Omental fat pad (tissue), 4 donors: ENCODE measurements around the gene TCF4. TPM values are rescaled to one million over a fixed set of nuclear protein-coding genes. Genes with fewer than 3 reads are reported as not detected.

ENCODE experiments used
- ATAC-seq: fragments of 150-250 bp; one replicate; pipeline ENCODE4 v1.9.1; 2016; ENCODE audit warnings: mild to moderate bottlenecking, moderate library complexity; ENCODE audit not compliant: low FRiP score
- DNase-seq: peaks from one replicate; pipeline ENCODE4 v3.0.0-alpha.2; 2019; ENCODE audit warnings: low spot score
- total RNA-seq, 4 donors: library from RNA; depleted of rRNA; stranded (reverse); fragments of >200 nt; gene quantifications; one replicate each; pipeline ENCODE4 v1.1.0, GENCODE V29; 2016
- TF ChIP-seq, protein P1 (sequence below), 3 donors: fragments of 450-650 bp; IDR thresholded peaks; one replicate each; pipeline ENCODE4 v1.5.1; 2016 to 2017; ENCODE audit warnings: antibody characterized with exemption in 3 of 3, mild to moderate bottlenecking in 3 of 3, moderate library complexity in 2 of 3

Gene TCF4
- total RNA-seq, 4 donors from 2014 or later, result 113 to 381 (median 141) TPM

- DNase-seq, result no peak
- ATAC-seq, result no peak
- TF ChIP-seq, protein P1, sequence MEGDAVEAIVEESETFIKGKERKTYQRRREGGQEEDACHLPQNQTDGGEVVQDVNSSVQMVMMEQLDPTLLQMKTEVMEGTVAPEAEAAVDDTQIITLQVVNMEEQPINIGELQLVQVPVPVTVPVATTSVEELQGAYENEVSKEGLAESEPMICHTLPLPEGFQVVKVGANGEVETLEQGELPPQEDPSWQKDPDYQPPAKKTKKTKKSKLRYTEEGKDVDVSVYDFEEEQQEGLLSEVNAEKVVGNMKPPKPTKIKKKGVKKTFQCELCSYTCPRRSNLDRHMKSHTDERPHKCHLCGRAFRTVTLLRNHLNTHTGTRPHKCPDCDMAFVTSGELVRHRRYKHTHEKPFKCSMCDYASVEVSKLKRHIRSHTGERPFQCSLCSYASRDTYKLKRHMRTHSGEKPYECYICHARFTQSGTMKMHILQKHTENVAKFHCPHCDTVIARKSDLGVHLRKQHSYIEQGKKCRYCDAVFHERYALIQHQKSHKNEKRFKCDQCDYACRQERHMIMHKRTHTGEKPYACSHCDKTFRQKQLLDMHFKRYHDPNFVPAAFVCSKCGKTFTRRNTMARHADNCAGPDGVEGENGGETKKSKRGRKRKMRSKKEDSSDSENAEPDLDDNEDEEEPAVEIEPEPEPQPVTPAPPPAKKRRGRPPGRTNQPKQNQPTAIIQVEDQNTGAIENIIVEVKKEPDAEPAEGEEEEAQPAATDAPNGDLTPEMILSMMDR (IDR thresholded peaks at IDR 0.05), result no peak
These were observed 147.0 kb downstream of the TCF4 start for GRCh38 chr18:55440988-55441387.

DNA sequence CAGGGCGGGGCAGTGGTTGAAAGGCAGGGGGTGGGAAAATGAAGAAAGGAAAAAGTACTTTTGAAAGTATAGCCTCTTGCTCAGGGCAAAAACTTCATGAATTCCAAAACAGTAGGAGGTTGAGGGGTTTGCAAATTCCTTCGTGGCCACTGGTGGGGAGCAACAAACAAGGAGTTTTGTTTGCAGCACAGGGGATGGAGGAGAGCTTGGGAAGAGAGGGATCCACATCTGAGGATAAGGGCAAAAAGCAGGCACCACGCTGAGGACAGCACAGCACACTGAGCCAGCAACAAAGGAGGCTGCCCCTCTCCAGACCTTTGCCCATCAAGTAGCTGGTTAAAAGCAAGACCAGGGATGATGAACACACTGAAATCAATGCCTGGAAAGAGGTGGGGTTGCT is 148.9 kb downstream of the TCF4 start:
- TF ChIP-seq, protein P1 (IDR thresholded peaks at IDR 0.05), result no peak
- ATAC-seq, result no peak

DNA sequence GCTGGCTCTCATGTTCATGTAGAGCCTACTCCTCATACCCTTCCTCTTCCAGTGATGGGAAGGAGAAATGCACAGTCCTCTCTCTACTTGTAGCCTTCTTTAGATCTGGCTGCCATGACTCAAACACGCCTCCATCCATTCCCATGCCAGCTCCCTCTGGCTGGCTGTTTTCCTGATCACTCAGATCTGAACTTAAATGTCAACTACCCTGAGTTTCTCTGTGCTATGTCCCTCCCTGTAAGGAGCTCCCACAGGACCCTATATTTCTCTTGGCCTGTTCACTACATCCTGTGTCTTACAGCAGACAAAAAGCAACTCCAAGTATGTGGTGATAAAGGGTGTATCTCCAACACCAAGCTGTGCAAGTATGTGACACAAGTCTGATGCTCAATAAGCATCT is 152.4 kb downstream of the TCF4 start:
- DNase-seq (no peak), ATAC-seq (no peak)
- TF ChIP-seq, protein P1 (IDR thresholded peaks at IDR 0.05), result no peak

More for the DNA sequence above, 148.9 kb downstream of the TCF4 start:
- no peak for DNase-seq

DNA sequence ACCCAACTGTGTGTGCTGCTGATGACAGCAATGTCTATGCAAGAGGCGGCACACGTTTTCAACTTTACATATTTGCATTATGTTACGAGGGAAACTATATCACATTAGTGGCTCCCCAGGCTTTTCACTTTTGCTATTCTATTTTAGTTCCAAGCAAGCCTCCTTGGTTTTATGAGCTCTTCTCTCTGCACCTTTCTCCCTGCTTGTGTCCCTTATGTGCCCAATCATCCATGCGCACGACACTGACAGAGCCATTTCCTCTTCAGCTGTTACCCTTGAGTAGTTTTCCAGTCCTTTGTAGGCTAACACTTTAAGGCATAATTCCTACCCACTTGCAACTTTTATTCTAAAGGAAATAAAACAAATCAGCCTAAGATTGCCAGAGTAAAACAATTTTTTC is 154.3 kb downstream of the TCF4 start:
- TF ChIP-seq, protein P1 (IDR thresholded peaks at IDR 0.05), result no peak
- no peak for ATAC-seq

GRCh38 chr18:55433140-55433539 is 154.9 kb downstream of the TCF4 start:
- DNase-seq (no peak), ATAC-seq (no peak)
- TF ChIP-seq, protein P1 (IDR thresholded peaks at IDR 0.05), result no peak

More for the DNA sequence above, 154.3 kb downstream of the TCF4 start:
- DNase-seq, result no peak

- TF ChIP-seq, protein P1 (IDR thresholded peaks at IDR 0.05), result no peak
- no peak for ATAC-seq
- no peak for DNase-seq
These were observed 155.5 kb downstream of the TCF4 start for GRCh38 chr18:55432307-55433040.

DNA sequence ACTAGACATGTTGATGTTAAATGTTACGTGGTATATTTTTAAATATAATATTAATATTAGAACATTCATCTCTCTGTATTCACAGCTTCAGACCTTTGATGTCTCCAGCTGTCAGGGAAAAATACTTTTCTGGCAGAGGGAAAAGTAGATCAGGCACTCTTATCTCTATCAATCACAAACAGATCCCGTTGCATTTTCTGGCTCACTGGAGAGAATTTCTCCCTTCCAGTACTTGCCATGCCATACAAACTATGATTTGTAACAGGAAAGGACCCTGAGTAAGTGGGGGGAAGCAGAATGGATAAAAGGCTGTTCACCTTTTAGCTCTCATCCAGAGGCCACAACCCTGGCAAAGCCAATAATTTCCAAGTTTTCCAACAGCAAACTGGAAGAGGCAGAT is 158.0 kb downstream of the TCF4 start:
- DNase-seq (no peak), ATAC-seq (no peak)
- TF ChIP-seq, protein P1 (IDR thresholded peaks at IDR 0.05), result no peak
